ENCODE data around the gene DDX42. TPM values are rescaled to one million over a fixed set of nuclear protein-coding genes. Genes with fewer than 3 reads are reported as not detected.

Gene DDX42
- total RNA-seq, 3 donors from 2014 or later = 86.1 to 137 (median 89.9) TPM

- H3K4me3 ChIP-seq = no peak overlapping the region
- TF ChIP-seq, protein P1, sequence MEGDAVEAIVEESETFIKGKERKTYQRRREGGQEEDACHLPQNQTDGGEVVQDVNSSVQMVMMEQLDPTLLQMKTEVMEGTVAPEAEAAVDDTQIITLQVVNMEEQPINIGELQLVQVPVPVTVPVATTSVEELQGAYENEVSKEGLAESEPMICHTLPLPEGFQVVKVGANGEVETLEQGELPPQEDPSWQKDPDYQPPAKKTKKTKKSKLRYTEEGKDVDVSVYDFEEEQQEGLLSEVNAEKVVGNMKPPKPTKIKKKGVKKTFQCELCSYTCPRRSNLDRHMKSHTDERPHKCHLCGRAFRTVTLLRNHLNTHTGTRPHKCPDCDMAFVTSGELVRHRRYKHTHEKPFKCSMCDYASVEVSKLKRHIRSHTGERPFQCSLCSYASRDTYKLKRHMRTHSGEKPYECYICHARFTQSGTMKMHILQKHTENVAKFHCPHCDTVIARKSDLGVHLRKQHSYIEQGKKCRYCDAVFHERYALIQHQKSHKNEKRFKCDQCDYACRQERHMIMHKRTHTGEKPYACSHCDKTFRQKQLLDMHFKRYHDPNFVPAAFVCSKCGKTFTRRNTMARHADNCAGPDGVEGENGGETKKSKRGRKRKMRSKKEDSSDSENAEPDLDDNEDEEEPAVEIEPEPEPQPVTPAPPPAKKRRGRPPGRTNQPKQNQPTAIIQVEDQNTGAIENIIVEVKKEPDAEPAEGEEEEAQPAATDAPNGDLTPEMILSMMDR (IDR thresholded peaks at IDR 0.05) = no peak
- H3K4me1 ChIP-seq (ENCODE audit: low read depth) = peaks cover 16% of the 10 kb centered on the region
- intact Hi-C loops (cut with DNase I, micrococcal nuclease) = no loop called here
- DNase-seq (no peak), ATAC-seq (no peak)
- no peaks in the 10 kb centered on the region for H3K9me3 ChIP-seq
- peaks cover 30% of the 10 kb centered on the region for H3K36me3 ChIP-seq (ENCODE audit: low read depth)
Measured at GRCh38 chr17:63830278-63830677, 56.3 kb downstream of the DDX42 start.

- TF ChIP-seq, protein P1 (IDR thresholded peaks at IDR 0.05) = no peak
- no peak for DNase-seq
- Histone ChIP-seq H3K4me3 (no peak overlapping the region), H3K4me1 (ENCODE audit: low read depth) (peaks cover 13% of the 10 kb centered on the region), H3K36me3 (ENCODE audit: low read depth) (peaks cover 32% of the 10 kb centered on the region), H3K9me3 (no peaks in the 10 kb centered on the region)
- no peak for ATAC-seq
- intact Hi-C loops (cut with DNase I, micrococcal nuclease) = no loop called here
Measured at GRCh38 chr17:63830904-63831491, 57.0 kb downstream of the DDX42 start.

- DNase-seq = no peak
- ATAC-seq = no peak
- Histone ChIP-seq H3K9me3 (no peaks in the 10 kb centered on the region), H3K4me3 (no peak overlapping the region), H3K4me1 (ENCODE audit: low read depth) (peaks cover 10% of the 10 kb centered on the region), H3K36me3 (ENCODE audit: low read depth) (peaks cover 32% of the 10 kb centered on the region)
- TF ChIP-seq, protein P1 (IDR thresholded peaks at IDR 0.05) = no peak
- intact Hi-C loops (cut with DNase I, micrococcal nuclease) = no loop called here
Measured at GRCh38 chr17:63831505-63831904, 57.5 kb downstream of the DDX42 start.

- Histone ChIP-seq H3K4me3 (no peak overlapping the region), H3K4me1 (ENCODE audit: low read depth) (peaks cover 10% of the 10 kb centered on the region), H3K36me3 (ENCODE audit: low read depth) (peaks cover 34% of the 10 kb centered on the region), H3K9me3 (no peaks in the 10 kb centered on the region)
- TF ChIP-seq, protein P1 (IDR thresholded peaks at IDR 0.05) = no peak
- no peak for DNase-seq
- intact Hi-C loops (cut with DNase I, micrococcal nuclease) = no loop called here
- ATAC-seq = no peak
Measured at GRCh38 chr17:63832014-63832413, 58.0 kb downstream of the DDX42 start.

- Histone ChIP-seq H3K9me3 (no peaks in the 10 kb centered on the region), H3K4me1 (ENCODE audit: low read depth) (peaks cover 10% of the 10 kb centered on the region), H3K4me3 (no peak overlapping the region), H3K36me3 (ENCODE audit: low read depth) (peaks cover 37% of the 10 kb centered on the region)
- intact Hi-C loops (cut with DNase I, micrococcal nuclease) = no loop called here
- TF ChIP-seq, protein P1 (IDR thresholded peaks at IDR 0.05) = no peak
- DNase-seq (no peak), ATAC-seq (no peak)
Measured at GRCh38 chr17:63832455-63832854, 58.5 kb downstream of the DDX42 start.
